Stimulated activated naive CD8-positive, alpha-beta T cell treated with anti-CD3 and anti-CD28 coated beads, Interleukin-15, amount 100 ng/mL, for 72 hours (primary cell): ENCODE data around the gene C13orf46.

Experiments used
- ATAC-seq: fragments of 150-1000 bp; cut with Tn5 transposase; 2 replicates; pipeline ENCODE4 v1.10.0; 2021; ENCODE audit warnings: mild to moderate bottlenecking, moderate library complexity
- DNase-seq, 2 donors: peaks; one replicate each; pipeline ENCODE4 v3.0.0; 2021 to 2022
- H3K27ac Mint-ChIP-seq, 2 donors: one replicate each; pipeline ENCODE4 v1.8.0; 2022; ENCODE audit warnings: mild to moderate bottlenecking in 2 of 2, mixed read lengths in 2 of 2, moderate library complexity in 2 of 2
- H3K27me3 Mint-ChIP-seq: one replicate; pipeline ENCODE4 v1.8.0; 2022; ENCODE audit warnings: mixed read lengths
- H3K4me1 Mint-ChIP-seq: one replicate; pipeline ENCODE4 v1.8.0; 2022; ENCODE audit warnings: mild to moderate bottlenecking, mixed read lengths
- H3K4me3 Mint-ChIP-seq, 2 donors: one replicate each; pipeline ENCODE4 v1.8.0; 2022; ENCODE audit warnings: mild to moderate bottlenecking in 2 of 2, mixed read lengths in 2 of 2, moderate library complexity in 1 of 2
- H3K9me3 Mint-ChIP-seq, 2 donors: one replicate each; pipeline ENCODE4 v1.8.0; 2022; ENCODE audit warnings: mixed read lengths in 2 of 2

Gene C13orf46

GRCh38 chr13:113970810-113971470, 2.9 kb downstream of the C13orf46 start:
- no peak for DNase-seq
- Mint-ChIP-seq H3K4me1 (no peaks in the 10 kb centered on the region), H3K27me3 (no peaks in the 10 kb centered on the region), H3K9me3 (no peaks in the 10 kb centered on the region), H3K4me3 (no peak overlapping the region), H3K27ac (peak overlapping the region in 1 of 2 donors; percentile 29)
- ATAC-seq, result no peak

- ATAC-seq, result no peak
- Mint-ChIP-seq H3K4me1 (no peaks in the 10 kb centered on the region), H3K27ac (peak overlapping the region in 1 of 2 donors; percentile 8), H3K9me3 (no peaks in the 10 kb centered on the region), H3K27me3 (no peaks in the 10 kb centered on the region), H3K4me3 (no peak overlapping the region)
- DNase-seq, result no peak
These were observed 3.8 kb downstream of the C13orf46 start for GRCh38 chr13:113969973-113970611.

GRCh38 chr13:113969311-113969972, 4.4 kb downstream of the C13orf46 start:
- no peaks in the 10 kb centered on the region for H3K27me3 Mint-ChIP-seq
- no peak for ATAC-seq
- no peak for DNase-seq
- no peak overlapping the region for H3K4me3 Mint-ChIP-seq
- H3K4me1 Mint-ChIP-seq, result no peaks in the 10 kb centered on the region
- no peaks in the 10 kb centered on the region for H3K9me3 Mint-ChIP-seq
- peak overlapping the region in 1 of 2 donors; percentile 15 for H3K27ac Mint-ChIP-seq

DNA sequence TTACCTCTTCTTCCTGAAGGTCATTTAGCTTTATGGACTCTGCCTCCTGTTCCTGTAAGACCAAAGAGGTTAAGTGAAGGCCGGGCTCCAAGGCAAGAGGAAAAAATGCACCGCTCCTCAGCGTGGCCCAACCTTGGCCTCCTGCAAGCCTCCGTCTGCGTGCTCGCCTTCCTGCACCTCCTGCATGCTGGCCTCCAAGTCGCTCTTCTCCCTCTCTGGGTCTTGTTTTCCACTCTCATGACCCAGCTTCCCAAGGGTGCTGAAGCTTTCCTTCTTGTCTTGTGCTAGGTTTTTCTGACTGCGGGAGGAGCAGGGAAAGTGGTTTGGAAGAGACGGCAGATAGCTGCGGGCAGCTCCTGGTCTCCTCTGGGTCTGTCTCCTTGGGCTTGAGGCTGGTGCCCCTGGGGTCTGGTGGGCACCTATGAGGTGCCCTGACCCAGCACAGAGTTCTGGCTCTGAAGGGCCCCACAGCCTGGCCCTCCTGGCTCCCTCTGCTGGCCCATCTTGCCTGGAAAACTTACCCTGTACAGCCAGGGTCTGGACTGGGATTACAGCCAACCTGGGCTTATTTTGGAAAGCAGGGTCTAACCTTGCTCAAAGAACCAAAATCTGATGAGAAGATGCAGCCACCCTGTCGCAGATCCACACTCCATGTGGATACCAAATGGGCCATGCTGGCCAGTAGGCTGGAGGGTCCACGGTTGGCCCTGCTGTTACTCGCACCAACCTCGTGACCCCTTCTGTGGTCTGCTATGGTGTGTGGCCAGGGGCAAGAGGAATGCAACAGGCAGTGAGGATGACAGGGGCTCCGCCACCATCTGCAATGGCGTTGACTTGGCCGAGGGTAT, 5.2 kb downstream of the C13orf46 start:
- DNase-seq, result no peak
- Mint-ChIP-seq H3K4me1 (no peaks in the 10 kb centered on the region), H3K27ac (peak overlapping the region in 1 of 2 donors; percentile 37), H3K4me3 (no peak overlapping the region), H3K9me3 (no peaks in the 10 kb centered on the region), H3K27me3 (no peaks in the 10 kb centered on the region)
- ATAC-seq, result no peak

DNA sequence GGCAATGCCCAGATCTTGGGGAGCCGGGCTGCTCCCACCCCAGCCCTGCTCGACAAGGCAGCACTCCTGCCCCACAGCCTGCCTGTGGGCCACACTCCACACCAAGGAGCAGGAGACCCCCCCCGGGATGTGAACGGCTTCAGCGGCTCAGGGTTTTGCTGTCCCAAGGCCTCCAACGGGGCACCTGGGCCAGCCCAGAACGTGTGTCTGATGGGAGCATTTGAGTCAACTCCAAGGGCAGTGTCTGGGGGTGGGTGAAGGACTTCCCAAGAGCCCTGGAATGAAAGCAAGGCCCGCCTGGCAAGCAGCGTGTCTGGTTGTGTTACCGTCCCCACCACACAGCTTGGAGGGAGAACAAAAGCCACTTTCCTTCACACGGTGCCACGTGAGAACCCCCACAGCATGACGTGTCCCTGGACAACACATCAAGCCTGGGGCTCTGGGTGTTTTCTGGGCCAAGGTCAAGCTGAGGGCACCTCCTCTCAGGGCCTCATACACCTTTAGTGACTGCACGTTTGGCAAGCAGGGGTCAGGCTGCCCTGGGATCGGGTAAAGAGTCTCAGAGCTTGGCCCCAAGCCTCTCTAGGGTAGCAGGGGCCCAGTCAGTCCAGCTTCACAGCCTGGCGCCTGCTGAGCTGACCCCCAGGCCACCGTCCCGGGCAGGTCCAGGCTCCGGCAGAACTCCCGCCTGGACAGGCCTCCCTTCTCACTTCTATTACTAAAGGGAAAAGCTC, 6.0 kb downstream of the C13orf46 start:
- H3K27ac Mint-ChIP-seq, result no peak overlapping the region
- H3K4me3 Mint-ChIP-seq, result no peak overlapping the region
- H3K9me3 Mint-ChIP-seq, result no peaks in the 10 kb centered on the region

GRCh38 chr13:113967206-113967720, 6.6 kb downstream of the C13orf46 start:
- H3K4me3 Mint-ChIP-seq, result no peak overlapping the region
- no peaks in the 10 kb centered on the region for H3K9me3 Mint-ChIP-seq
- no peak overlapping the region for H3K27ac Mint-ChIP-seq
- no peaks in the 10 kb centered on the region for H3K27me3 Mint-ChIP-seq
- no peaks in the 10 kb centered on the region for H3K4me1 Mint-ChIP-seq
- DNase-seq (no peak), ATAC-seq (no peak)

More for the DNA sequence above, 6.0 kb downstream of the C13orf46 start:
- DNase-seq, result no peak
- H3K27me3 Mint-ChIP-seq, result no peaks in the 10 kb centered on the region
- no peaks in the 10 kb centered on the region for H3K4me1 Mint-ChIP-seq
- ATAC-seq, result no peak

- H3K27ac Mint-ChIP-seq, result no peak overlapping the region
- H3K4me3 Mint-ChIP-seq, result no peak overlapping the region
- DNase-seq (no peak), ATAC-seq (no peak)
- no peaks in the 10 kb centered on the region for H3K27me3 Mint-ChIP-seq
- H3K9me3 Mint-ChIP-seq, result no peaks in the 10 kb centered on the region
- H3K4me1 Mint-ChIP-seq, result no peaks in the 10 kb centered on the region
These were observed 7.7 kb downstream of the C13orf46 start for GRCh38 chr13:113965968-113966884.

- Mint-ChIP-seq H3K27me3 (no peaks in the 10 kb centered on the region), H3K4me3 (no peak overlapping the region), H3K4me1 (no peaks in the 10 kb centered on the region), H3K27ac (no peak overlapping the region), H3K9me3 (peaks cover 0 to 2% of the 10 kb centered on the region in 2 donors)
- DNase-seq (no peak), ATAC-seq (no peak)
These were observed 8.4 kb downstream of the C13orf46 start for GRCh38 chr13:113965383-113965874.

GRCh38 chr13:113964251-113964995, 9.5 kb downstream of the C13orf46 start:
- DNase-seq, result no peak
- no peak overlapping the region for H3K4me3 Mint-ChIP-seq
- H3K4me1 Mint-ChIP-seq, result no peaks in the 10 kb centered on the region
- H3K27ac Mint-ChIP-seq, result no peak overlapping the region
- no peak for ATAC-seq
- H3K27me3 Mint-ChIP-seq, result no peaks in the 10 kb centered on the region
- peaks cover 2 to 6% of the 10 kb centered on the region in 2 donors for H3K9me3 Mint-ChIP-seq

GRCh38 chr13:113963376-113963775, 10.5 kb downstream of the C13orf46 start:
- no peak for ATAC-seq
- Mint-ChIP-seq H3K9me3 (peaks cover 12% of the 10 kb centered on the region in 2 donors), H3K27ac (peak overlapping the region in 1 of 2 donors; percentile 30), H3K4me1 (peaks cover 6% of the 10 kb centered on the region), H3K27me3 (no peaks in the 10 kb centered on the region), H3K4me3 (no peak overlapping the region)
- no peak for DNase-seq

- no peak for ATAC-seq
- no peak for DNase-seq
- peaks cover 10% of the 10 kb centered on the region for H3K4me1 Mint-ChIP-seq
- no peaks in the 10 kb centered on the region for H3K27me3 Mint-ChIP-seq
- no peak overlapping the region for H3K4me3 Mint-ChIP-seq
- peaks cover 12 to 16% of the 10 kb centered on the region in 2 donors for H3K9me3 Mint-ChIP-seq
- peak overlapping the region in 1 of 2 donors; percentile 30 for H3K27ac Mint-ChIP-seq
These were observed 10.9 kb downstream of the C13orf46 start for GRCh38 chr13:113962975-113963374.

- no peak overlapping the region for H3K4me3 Mint-ChIP-seq
- H3K9me3 Mint-ChIP-seq, result peaks cover 12 to 22% of the 10 kb centered on the region in 2 donors
- H3K27ac Mint-ChIP-seq, result peak overlapping the region in 1 of 2 donors; percentile 60
- H3K4me1 Mint-ChIP-seq, result peaks cover 16% of the 10 kb centered on the region
- no peaks in the 10 kb centered on the region for H3K27me3 Mint-ChIP-seq
- DNase-seq (no peak), ATAC-seq (no peak)
These were observed 11.5 kb downstream of the C13orf46 start for GRCh38 chr13:113962386-113962785.

- Mint-ChIP-seq H3K4me3 (no peak overlapping the region), H3K4me1 (peaks cover 16% of the 10 kb centered on the region), H3K9me3 (peaks cover 18 to 34% of the 10 kb centered on the region in 2 donors), H3K27me3 (no peaks in the 10 kb centered on the region), H3K27ac (no peak overlapping the region)
- DNase-seq (no peak), ATAC-seq (no peak)
These were observed 13.5 kb downstream of the C13orf46 start for GRCh38 chr13:113960276-113960948.
